Measurements from ENCODE around the gene APLNR.

APLNR gene

DNA sequence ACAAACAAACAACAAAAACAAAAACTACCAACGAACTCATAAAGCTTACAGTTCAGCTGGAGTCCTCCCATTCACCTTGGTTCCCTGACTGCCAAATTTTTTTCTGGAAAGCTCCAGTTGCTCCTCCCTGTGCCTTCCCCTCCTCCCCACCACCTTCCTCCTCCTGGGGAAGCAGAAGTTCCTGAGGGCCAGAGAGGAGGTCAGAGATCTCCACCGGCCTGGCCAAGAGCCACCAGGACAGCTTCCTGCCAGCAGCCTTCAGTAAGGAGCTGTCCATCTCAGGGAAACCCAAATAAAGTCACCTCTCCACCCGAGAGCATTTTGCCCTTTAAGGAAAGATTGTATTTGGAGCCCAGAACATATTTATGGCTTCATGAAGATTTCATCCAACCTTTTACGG, 20.0 kb downstream of the APLNR start:
- no peak for DNase-seq (ENCODE audit: low read depth in 3 of 3)

- no peak for DNase-seq (ENCODE audit: low read depth in 3 of 3)
These were observed 20.6 kb downstream of the APLNR start for GRCh38 chr11:57216463-57216862.

DNA sequence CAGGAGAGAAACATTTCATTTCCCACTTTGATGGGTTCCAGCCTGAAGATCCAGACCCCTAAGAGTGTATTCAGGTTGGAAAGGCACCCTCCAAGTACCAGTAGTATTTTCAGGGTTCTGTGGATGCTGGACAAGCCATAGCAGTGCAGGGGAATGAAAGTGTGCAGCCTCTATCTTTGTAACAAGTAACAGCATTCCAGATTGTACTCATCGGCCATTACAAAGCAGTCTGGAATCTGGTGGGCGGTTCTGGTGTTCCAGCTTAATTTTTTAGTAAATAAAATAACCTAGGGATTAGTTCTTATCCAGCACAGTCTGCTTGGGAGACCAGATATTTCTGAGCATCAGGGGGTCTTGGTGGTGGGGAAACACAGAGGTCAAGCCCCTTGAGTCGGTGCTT, 22.6 kb downstream of the APLNR start:
- DNase-seq (ENCODE audit: low read depth in 3 of 3): no peak

- DNase-seq (ENCODE audit: low read depth in 3 of 3): no peak
These were observed 23.0 kb downstream of the APLNR start for GRCh38 chr11:57214098-57214417.

GRCh38 chr11:57213342-57214097, 23.5 kb downstream of the APLNR start:
- no peak for DNase-seq (ENCODE audit: low read depth in 3 of 3)

DNA sequence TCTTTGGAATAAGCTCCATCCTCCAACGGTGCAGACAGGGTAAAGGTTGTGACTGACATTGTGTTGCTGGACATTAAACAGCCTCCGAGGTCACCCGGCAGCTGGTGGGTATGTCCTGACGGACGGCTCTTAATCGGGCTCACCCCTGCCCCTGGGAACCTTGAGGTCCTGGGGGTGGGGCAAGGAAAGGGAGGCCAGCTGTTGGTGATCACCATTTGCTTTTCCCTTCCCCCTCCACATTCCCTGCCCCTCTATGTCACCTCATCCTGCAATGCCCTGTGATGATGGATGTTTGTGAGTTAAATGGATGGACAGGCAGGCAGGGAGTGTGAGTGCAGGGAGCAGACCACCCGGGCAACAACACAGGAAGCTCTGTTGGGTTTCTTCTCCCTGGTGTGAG, 26.3 kb downstream of the APLNR start:
- DNase-seq (ENCODE audit: low read depth in 3 of 3): no peak

- DNase-seq (ENCODE audit: low read depth in 3 of 3): no peak
These were observed 29.9 kb downstream of the APLNR start for GRCh38 chr11:57207168-57207567.

DNA sequence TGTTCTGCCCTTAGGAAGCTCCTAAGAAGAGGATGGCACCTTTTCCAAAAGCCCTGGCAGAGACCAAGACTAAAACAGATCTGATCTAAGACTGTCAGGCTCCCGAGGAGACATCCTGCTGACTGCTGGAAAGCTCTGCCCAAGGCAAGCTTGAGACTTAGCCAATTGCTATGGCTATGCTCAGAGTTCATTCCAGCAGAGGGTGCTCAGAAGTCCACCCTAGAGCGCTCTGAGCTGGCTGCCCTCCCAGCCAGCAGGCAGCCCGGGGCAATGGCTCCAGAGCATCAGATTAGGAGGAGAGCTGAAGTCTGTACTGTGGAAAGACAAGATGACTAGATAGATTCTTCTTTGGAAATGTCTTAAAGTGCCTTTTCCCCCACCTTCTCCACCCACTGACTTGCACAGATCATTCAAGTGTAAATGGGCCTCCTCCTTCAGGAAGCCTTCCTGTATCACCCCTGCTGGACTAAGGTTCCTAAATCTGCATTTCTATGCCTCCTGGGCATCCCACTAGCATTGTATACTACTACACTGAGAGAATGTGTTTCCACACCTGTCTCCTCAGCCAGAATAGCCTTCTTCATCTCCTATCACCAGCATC, 31.9 kb downstream of the APLNR start:
- no peak for DNase-seq (ENCODE audit: low read depth in 3 of 3)

DNA sequence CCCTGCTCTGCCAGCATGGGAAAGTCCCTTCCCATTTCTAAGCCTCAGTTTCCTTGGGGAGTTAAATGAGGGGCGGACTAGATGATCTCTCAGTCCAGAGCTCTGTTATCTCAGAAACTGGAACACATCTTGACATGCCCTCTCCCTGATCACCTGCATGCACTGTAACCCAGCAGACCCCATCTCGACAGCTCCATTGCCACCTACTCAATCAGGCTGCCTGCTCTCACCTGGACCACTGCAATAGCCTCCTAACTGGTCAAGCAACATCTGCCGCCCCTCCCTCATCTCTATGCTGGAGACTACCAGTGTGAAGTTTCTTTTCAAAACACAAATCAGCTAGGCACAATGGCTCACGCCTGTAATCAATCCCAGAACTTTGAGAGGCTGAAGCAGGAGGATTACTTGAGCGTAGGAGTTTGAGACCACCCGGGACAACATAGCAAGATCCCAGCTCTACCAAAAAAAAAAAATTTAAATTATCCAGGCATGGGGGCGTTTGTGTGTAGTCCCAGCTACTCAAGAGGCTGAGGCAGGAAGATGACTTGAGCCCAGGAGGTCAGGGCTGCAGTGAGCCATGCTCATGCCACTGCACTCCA, 33.1 kb downstream of the APLNR start:
- no peak for DNase-seq (ENCODE audit: low read depth in 3 of 3)

DNA sequence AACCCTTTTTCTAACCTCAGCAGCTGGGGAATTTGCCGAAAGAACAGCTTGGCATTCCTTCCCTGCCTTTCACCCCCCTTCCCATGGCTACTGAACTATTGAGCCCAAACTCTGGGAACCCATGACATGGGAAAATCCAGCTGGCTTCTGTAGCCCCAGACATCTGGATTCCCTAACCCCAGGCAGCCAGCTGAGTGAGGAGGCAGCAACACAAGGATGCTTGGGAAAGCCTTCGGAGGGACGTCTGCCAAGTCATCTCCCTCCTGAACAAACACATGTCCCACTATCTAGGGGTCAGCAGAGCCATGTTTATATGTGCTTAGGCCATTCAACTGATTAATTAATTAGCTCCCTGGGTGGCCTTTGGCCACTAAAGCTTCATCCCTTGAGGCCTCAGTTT, 33.7 kb downstream of the APLNR start:
- DNase-seq (ENCODE audit: low read depth in 3 of 3): no peak

DNA sequence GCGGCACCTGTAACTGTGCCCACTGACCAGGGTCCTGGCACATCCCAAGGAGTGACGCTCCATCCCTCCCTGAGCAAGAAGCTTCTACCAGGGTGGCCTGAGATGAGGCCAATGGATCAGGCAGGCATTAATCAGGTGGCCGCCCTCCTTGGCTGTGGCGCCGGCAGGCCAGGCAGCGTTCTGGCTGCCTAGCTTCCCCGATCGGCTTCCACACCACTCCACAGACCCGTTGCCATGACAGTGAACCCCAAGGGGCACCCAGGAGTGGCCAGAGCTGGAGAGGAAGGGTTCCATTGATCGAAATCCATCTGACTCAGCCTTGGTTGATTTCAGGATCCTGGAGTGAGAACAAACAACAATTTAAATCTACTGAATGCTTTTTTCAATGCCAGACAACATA, 34.8 kb downstream of the APLNR start:
- DNase-seq (ENCODE audit: low read depth in 3 of 3): no peak

DNA sequence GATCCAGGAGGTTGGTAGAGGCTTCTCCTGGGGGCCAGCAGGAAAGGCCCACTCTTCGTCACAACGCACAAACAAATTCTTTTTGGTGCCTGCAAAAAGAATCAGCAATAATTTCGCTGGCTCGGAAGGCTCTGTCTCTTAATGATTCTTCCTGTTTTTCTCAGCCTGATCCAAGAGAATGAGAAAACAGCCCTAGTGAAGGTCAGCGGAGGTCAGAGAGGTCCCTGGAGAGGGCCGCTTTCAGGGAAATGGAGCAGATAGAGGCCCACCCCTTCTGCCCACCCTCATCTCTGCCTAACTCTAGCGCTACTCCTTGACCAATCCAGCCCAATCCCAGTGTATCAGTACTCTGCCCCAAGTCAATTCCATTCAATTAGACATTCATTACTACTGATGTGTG, 36.1 kb downstream of the APLNR start:
- DNase-seq (ENCODE audit: low read depth in 3 of 3): no peak

DNA sequence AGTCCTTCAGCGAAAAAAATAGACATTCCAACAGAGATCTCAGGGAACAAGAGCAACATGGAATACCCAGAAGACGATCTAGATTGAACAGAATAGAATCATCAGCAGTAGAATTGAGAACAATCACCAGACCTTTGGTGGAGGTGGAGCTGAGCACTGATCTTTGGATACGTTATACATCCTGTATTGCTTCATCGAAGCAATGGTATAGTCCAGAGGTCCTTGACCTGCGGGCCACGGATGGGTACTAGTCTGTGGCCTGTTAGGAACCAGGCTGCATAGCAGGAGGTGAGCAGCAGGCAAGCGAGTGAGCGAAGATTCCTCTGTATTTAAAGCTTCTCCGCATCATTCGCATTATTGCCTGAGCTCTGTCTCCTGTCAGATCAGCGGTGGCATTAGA, 37.7 kb downstream of the APLNR start:
- DNase-seq (ENCODE audit: low read depth in 3 of 3): no peak

GRCh38 chr11:57197762-57198161, 39.3 kb downstream of the APLNR start:
- DNase-seq (ENCODE audit: low read depth in 3 of 3): no peak

GRCh38 chr11:57196596-57196995, 40.5 kb downstream of the APLNR start:
- DNase-seq (ENCODE audit: low read depth in 3 of 3): no peak

GRCh38 chr11:57192316-57192715, 44.7 kb downstream of the APLNR start:
- no peak for DNase-seq (ENCODE audit: low read depth in 3 of 3)

DNA sequence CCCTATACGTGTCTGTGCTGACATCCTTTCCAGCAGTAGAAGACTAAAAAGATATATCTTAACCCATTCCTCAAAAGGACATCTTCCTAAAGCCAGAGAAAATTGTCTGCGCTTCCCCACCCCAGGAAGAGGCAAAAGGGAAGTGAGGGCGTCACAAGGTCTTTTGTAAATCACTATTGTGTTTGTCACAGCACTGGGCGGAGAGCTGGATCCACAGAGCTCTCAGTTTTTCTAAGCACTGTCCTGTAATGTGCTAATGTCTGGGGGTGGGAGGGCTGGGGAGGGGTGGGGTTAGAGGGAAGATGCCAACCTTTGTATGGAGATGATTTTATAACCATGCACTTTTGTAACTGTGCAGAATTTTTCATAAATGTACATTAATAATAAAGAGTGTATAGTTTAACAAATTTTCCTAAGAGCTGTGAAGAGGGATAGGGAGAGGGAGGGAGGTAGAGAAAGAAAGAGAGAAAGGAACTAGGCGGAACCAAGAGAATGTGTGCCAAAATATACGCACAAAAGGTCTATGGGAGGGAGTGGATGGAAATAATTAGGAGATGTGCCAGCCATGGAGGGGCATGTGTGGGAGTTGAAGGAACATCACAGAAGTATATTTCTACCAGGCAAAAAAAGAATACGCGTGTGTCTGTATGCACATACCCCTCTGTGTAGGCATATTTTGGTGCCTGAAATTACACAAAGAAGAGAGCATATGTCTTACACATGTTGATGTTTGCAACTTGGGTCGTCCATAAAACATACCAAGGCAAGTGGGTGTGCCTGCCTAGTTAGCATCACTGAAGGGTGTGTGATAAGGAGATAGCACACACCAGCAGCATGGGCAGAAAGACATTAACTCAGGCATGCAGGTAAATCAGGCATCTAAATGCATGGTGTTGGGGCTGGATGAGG, 45.5 kb downstream of the APLNR start:
- no peak for DNase-seq (ENCODE audit: low read depth in 3 of 3)

GRCh38 chr11:57190548-57190947, 46.5 kb downstream of the APLNR start:
- DNase-seq (ENCODE audit: low read depth in 3 of 3): no peak
